Anterior cingulate cortex (tissue), 58 donors: ENCODE results near the gene ANKS1B.
A peak's percentile ranks its signal among the peaks of the same experiment; 100 is the strongest.
"Not testable (repeated sequence)": the region's sequence is repeated elsewhere in the genome, so short reads cannot be mapped to it uniquely, and the experiment has no call there.

Experiments
- DNase-seq, 58 donors: peaks; one replicate each; lab custom pipeline; 2025; lab: John Stamatoyannopoulos, UW

The ANKS1B gene

GRCh38 chr12:99709619-99710018, 275.1 kb downstream of the ANKS1B start:
- no peak for DNase-seq

GRCh38 chr12:99709116-99709515, 275.6 kb downstream of the ANKS1B start:
- no peak for DNase-seq

GRCh38 chr12:99707883-99708282, 276.9 kb downstream of the ANKS1B start:
- no peak for DNase-seq

- no peak for DNase-seq
These were observed 277.8 kb downstream of the ANKS1B start for GRCh38 chr12:99706736-99707473.

- no peak for DNase-seq
These were observed 280.3 kb downstream of the ANKS1B start for GRCh38 chr12:99704458-99704857.

- peak in 21 of 58 donors; percentile 0 to 74 (median 16) for DNase-seq
These were observed 280.7 kb downstream of the ANKS1B start for GRCh38 chr12:99704036-99704435.

- no peak for DNase-seq
These were observed 284.7 kb downstream of the ANKS1B start for GRCh38 chr12:99700032-99700431.

GRCh38 chr12:99695050-99695449, 289.7 kb downstream of the ANKS1B start:
- no peak for DNase-seq

GRCh38 chr12:99686142-99686541, 298.6 kb downstream of the ANKS1B start:
- no peak for DNase-seq

GRCh38 chr12:99680276-99680675, 304.5 kb downstream of the ANKS1B start:
- DNase-seq = no peak

GRCh38 chr12:99670635-99671034, 314.1 kb downstream of the ANKS1B start:
- no peak for DNase-seq

- no peak for DNase-seq
These were observed 325.9 kb downstream of the ANKS1B start for GRCh38 chr12:99658671-99659349.

GRCh38 chr12:99649551-99649950, 335.2 kb downstream of the ANKS1B start:
- DNase-seq = no peak

- DNase-seq = no peak
These were observed 336.6 kb downstream of the ANKS1B start for GRCh38 chr12:99648183-99648582.

GRCh38 chr12:99647453-99647852, 337.3 kb downstream of the ANKS1B start, which contains the start of gene GARIN6:
Gene GARIN6 (plus strand): TSS chr12:99647753. CDS start chr12:99648175, 422 bp downstream.
- no peak for DNase-seq

- no peak for DNase-seq
These were observed 340.1 kb downstream of the ANKS1B start for GRCh38 chr12:99644629-99645028.

- no peak for DNase-seq
These were observed 357.3 kb downstream of the ANKS1B start for GRCh38 chr12:99627459-99627858.

GRCh38 chr12:99624591-99624990, 360.1 kb downstream of the ANKS1B start:
- not testable (repeated sequence) for DNase-seq

GRCh38 chr12:99620159-99620479, 364.6 kb downstream of the ANKS1B start:
- DNase-seq = no peak

GRCh38 chr12:99619389-99620158, 365.2 kb downstream of the ANKS1B start:
- DNase-seq = no peak

GRCh38 chr12:99618657-99619056, 366.1 kb downstream of the ANKS1B start:
- DNase-seq = no peak
